GM21737 (cell line): Measurements from ENCODE around the gene SGTA.

Source experiments
- ATAC-seq: cut with Tn5 transposase; IDR thresholded peaks from one replicate; pipeline ENCODE4 v1.9.1; 2021; ENCODE audit warnings: mild to moderate bottlenecking, moderate library complexity; ENCODE audit not compliant: unreplicated experiment

The SGTA gene

DNA sequence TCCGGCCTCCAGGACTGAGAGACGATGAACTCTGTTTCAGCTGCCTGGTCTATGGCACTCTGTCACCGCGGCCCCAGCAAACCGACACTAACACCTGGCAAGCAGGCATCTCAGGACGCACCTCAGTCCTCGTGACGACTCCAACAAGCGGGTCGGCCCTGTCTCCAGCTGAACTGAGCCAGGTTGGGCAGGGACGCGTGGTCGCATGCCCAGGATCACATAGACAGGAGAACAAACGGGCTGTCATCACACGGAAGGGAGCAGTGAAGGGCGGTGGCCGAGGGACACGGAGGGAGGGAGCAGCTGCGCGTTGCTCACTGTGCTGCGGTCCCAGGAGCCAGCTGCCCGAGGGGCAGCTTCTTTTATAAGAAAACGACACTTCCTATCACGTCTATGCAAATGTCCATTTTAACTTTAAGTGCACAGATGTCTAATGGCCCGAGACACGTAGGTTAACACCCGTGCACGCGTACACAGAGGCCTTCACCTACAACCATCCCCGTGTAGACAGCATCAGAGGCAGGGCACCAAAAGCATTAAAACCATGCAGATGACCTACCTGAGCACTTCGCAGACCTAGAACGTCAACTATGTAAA, 8.9 kb downstream of the SGTA start:
- ATAC-seq, result no peak

DNA sequence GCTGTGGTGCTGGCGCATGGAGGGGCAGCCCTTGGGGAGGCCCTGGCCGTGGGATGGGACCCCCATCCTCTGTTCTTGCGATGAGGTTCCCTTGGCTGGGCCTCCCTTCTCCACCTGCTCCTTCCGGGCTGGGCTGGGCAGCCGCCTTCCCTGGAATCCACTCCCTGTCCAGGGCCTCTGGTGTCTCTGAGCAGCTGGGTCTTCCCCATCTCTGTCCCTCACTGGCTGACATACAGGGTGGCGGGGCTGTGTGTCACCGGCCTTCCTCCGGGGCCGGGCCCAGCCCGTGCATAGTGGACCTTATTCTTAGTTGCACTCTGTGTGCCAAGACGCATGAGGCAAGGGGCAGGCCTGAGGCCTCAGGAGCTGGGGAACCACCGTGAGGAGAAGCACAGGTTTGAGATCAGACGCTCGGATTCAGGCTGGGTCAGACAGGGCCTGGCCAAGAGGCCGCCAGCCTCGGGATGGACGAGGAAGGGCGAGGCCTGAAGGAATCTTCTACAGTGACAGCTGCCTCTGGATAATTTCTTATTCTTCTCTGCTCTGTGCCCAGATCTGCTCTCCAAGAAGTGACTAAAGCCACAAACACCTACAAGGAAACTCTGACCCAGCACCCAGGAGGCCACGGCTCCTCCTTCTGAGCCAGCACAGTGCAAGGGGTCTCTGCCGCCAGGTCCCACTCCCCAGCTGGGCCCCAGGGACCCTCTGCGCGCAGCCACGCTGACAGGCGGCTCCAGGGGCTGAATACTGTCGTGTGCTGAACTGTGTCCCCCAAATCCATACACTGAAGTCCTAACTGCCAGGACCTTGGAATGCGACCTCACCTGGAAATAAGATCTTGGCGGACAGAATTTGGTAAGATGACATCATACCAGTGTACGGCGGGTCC, 11.0 kb downstream of the SGTA start:
- ATAC-seq, result no peak

- ATAC-seq, result no peak
Observed at GRCh38 chr19:2770055-2771013, 12.7 kb downstream of the SGTA start.

GRCh38 chr19:2769218-2769617, 13.9 kb downstream of the SGTA start:
- ATAC-seq, result no peak

DNA sequence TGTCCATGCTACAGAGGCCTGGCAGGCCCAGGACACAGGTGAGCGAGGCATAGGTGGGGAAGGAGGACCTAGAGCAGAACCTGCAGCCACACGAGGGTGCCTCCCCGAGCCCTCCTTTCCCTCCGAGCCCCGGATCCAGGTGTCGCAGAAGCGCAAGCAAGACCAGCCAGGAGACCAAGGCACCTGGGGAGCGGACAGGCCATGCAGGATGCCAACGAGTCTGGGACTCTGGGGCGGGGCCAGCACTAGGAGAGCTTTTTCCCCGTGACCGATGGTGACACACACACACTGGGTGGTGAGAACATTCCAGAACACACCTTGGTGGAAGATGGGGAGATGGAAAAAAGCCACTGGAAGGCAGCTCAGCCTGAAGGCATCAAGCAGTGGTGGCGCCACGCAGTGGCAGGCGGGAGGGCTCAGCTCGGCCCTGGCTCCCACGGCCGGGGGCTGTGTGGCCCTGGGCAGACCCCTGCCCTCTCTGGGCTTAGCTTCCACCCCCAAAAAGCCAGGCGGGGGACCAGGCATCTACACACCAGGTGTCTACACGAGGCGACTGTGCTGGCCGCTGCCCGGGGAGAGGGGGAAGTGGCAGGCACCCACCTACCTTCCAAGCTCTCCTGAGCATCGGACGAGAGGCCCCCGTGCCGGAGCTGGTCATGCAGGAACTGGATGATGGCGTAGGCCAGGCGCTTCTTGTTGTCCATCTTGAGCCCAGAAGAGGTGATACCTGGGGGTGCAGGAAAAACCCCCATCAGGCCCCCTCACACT, 14.5 kb downstream of the SGTA start:
- no peak for ATAC-seq

GRCh38 chr19:2767688-2768087, 15.4 kb downstream of the SGTA start:
- ATAC-seq, result no peak

- no peak for ATAC-seq
Observed at GRCh38 chr19:2766594-2767372, 16.3 kb downstream of the SGTA start.

- ATAC-seq, result no peak
Observed at GRCh38 chr19:2765376-2765775, 17.7 kb downstream of the SGTA start.

DNA sequence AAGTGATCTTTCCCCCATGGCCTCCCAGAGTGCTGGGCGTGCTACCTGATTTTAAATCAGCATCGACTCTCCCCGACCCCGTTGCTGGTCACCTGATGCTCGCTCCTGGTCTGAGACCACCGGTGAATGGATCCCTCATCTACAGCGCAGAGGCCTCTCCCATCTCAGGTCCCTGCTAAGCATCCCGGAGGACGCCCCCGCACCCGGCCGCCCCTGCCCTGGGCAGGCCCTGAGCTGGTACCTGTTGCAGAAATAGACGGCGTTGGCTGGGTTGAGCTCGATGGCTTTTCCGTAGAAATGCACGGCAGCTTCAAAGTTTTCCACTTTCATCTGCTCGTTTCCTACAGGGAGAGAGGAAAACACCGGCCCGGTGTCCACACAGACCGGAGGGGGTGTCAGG, 18.1 kb downstream of the SGTA start:
- no peak for ATAC-seq

- no peak for ATAC-seq
Observed at GRCh38 chr19:2763687-2764086, 19.4 kb downstream of the SGTA start.

DNA sequence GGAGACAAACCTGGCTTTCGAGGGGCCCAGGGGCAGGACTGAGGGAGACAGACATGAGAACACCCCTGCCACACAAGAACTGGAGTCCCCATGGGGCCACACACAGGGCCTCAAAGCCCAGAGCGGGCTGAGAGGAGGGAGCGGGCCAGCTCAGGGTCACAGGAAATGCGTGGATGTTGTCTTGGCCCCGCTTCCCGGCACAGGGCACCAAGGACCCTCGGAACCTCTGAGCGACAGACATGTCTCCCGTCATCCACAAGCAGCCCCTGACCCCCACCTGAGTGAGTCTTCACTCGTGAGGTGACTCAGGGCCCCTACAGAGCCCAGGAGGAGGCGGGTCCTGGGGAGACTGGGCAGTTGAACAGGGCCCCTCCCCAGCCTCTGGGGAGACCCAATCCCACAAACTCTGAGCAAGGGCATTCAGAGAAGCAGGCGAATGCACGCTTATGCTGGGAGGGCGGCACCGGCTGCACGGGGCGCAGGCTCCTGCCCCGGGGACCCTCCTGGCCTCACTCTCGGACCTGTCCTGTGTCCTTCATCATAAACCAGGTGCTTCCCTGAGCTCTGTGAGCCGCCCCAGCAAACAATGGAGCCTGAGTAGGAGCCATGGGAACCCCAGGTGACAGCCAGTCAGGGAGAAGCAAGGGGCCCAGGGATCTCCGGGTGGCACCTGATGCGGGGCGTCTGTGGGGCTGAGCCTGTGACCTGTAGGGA, 20.1 kb downstream of the SGTA start:
- no peak for ATAC-seq

DNA sequence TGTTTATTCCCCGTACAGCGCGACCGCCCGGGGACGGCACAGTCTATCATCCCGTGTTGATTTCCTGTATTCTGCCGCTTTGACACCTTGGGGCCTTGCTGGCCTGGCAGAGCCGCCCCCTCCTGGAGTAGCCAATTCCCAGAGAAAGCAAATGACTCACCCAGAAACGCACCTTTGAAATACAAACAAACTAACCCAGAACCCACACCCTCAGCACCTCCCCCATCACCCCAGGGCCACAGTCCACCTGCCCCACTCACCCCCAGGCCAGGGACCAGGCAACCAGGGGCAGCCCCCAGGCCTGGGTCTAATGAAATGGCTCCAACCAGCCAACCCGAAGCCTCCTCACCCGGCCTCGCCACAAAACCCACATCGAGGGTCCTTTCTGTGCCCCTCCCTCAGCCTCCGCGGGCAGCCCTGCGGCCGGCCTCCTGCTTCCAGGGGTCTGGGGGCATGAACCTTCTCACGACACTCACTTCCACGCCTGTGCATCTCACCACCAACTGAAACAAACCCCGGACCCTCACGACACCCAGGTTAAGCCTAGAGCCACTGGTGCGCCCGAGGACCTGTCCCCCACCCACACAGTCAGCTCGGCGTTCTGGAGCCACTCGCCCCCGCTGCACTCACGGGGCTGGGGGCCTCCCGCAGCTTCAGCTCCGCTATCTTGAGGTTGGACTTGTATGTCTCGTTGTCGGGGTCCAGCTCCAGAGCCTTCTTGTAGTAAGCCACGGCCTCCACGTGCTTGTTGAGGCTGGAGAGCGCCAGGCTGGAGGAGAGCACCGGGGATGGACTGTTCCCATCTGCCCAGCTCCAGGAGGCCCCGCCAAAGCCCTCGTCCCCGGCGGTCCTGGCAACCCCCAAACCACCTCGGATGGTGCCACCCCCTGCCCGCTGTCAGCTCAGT, 20.9 kb downstream of the SGTA start:
- ATAC-seq, result no peak

DNA sequence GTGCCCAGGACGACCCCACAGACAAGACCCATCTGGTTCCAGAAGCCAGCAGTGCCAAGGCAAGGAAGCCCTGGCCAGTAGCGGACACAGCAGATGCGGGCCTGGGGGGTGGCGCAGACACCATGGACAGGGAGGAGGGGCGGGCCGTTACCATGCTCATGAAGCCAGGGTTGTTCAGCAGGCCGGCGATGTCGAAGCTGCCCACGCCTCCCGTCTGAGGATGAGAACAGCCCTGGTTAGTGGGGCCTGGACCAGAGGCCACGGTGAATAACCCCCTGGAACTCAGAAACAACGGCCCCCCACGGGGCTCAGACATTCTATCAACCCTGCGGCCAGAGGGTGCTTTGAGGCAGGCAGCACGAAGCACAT, 21.8 kb downstream of the SGTA start:
- ATAC-seq, result no peak

- no peak for ATAC-seq
Observed at GRCh38 chr19:2759965-2760364, 23.1 kb downstream of the SGTA start.

DNA sequence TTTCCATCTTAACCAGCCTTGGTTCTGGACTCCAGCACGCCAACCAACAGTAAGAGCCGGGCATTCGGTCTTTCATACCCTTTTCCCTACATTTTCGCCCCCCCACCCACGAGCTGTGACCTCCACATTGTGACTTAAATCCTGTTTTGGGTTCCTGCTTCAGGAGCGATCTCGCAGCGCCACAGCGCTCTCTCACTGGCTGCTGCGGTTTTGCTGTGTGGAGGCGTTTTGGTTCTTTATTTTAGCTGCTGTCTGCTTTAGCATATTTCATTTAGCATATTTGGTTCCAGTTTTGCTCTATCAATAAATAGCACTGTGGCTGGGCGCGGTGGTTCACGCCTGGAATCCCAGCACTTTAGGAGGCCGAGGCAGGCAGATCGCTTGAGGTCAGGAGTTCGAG, 23.7 kb downstream of the SGTA start:
- ATAC-seq, result no peak

DNA sequence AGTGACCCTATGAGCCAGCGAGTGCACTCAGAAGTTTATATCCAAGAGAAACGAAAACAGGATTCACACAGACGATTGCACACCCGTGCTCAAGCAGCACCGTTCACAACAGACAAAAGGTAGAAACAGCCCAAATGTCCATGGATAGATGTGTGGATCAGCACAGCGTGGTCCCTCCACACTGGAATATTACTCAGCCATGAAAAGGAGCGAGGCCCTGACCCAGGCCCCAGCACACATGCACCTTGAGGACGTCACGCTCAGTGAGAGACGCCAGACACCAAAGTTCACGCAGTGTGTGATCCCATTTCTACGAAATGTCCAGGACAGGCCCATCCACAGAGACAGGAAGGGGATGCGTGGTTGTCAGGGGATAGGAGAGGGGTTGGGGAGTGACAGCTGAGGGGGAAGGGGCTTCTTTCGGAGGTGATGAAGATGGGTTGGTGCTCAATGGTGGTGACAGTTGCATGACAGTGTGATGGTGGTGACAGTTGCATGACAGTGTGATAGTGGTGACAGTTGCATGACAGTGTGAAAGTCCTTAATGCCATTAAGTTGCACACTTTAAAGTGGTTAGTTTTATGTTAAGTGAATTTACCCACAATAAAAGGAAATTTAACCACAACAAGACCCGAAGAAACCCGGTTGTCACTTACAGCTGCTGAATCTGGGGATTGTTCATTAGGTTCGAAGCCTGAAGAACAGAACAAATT, 24.3 kb downstream of the SGTA start:
- no peak for ATAC-seq
